Smooth muscle cell (in vitro differentiated cells): ENCODE data around the gene ELOVL6. TPM values are rescaled to one million over a fixed set of nuclear protein-coding genes. Genes with fewer than 3 reads are reported as not detected.
A peak's percentile ranks its signal among the peaks of the same experiment; 100 is the strongest.

Experiments
- DNase-seq: peaks from one replicate; lab custom pipeline; 2025; ENCODE audit not compliant: unreplicated experiment; lab: John Stamatoyannopoulos, UW
- H2AFZ ChIP-seq: fragments of 200-600 bp; sonication (generic); 2 replicates; pipeline ENCODE4 v1.6.0; 2016; ENCODE audit warnings: antibody characterized with exemption, low read depth, mild to moderate bottlenecking
- H3F3A ChIP-seq: fragments of 200-600 bp; sonication (generic); 2 replicates; pipeline ENCODE4 v1.6.0; 2017; ENCODE audit warnings: antibody characterized with exemption, low read depth
- H3K27ac ChIP-seq: fragments of 200-600 bp; sonication (generic); 2 replicates; pipeline ENCODE4 v1.5.1; 2016; ENCODE audit warnings: low read depth, mild to moderate bottlenecking
- H3K27me3 ChIP-seq: fragments of 200-600 bp; sonication (generic); 2 replicates; pipeline ENCODE4 v1.6.1; 2016; ENCODE audit warnings: low read depth, mild to moderate bottlenecking
- H3K36me3 ChIP-seq: fragments of 200-600 bp; sonication (generic); 2 replicates; pipeline ENCODE4 v1.5.1; 2016; ENCODE audit warnings: low read depth
- H3K4me1 ChIP-seq: fragments of 200-600 bp; sonication (generic); 2 replicates; pipeline ENCODE4 v1.5.1; 2016; ENCODE audit warnings: low read depth
- H3K4me2 ChIP-seq: fragments of 200-600 bp; sonication (generic); 2 replicates; pipeline ENCODE4 v1.6.0; 2016; ENCODE audit warnings: mild to moderate bottlenecking
- H3K4me3 ChIP-seq: fragments of 200-600 bp; sonication (generic); 2 replicates; pipeline ENCODE4 v1.5.1; 2016; ENCODE audit warnings: mild to moderate bottlenecking
- H3K79me2 ChIP-seq: fragments of 200-600 bp; sonication (generic); 2 replicates; pipeline ENCODE4 v1.6.0; 2016; ENCODE audit warnings: low read depth, mild to moderate bottlenecking
- H3K9ac ChIP-seq: fragments of 200-600 bp; sonication (generic); 2 replicates; pipeline ENCODE4 v1.6.0; 2016; ENCODE audit warnings: low read depth
- H3K9me3 ChIP-seq: fragments of 200-600 bp; sonication (generic); replicated peaks from 2 replicates; pipeline ENCODE4 v1.5.1; 2016; ENCODE audit warnings: low read depth
- H4K20me1 ChIP-seq: fragments of 200-600 bp; sonication (generic); 2 replicates; pipeline ENCODE4 v1.6.0; 2016; ENCODE audit warnings: low read depth
- WGBS: methylation state at CpG from one replicate; pipeline ENCODE4 v1.1.7; 2016; ENCODE audit warnings: low lambda C conversion rate; 5-methylcytosine and 5-hydroxymethylcytosine counted together
- polyA plus RNA-seq: library from polyadenylated mRNA; unstranded; fragments of >200 nt; fragmentation: Nextera tagmentation; extraction: Ambion mirVana; gene quantifications from 2 replicates; pipeline ENCODE4 v1.2.1, GENCODE V29; 2016
- total RNA-seq: library from RNA; depleted of rRNA; stranded (reverse); fragments of >200 nt; gene quantifications from 2 replicates; pipeline ENCODE4 v1.2.3, GENCODE V29; 2014
- TF ChIP-seq, protein P1 (sequence below): fragments of 200-600 bp; sonication (generic); IDR thresholded peaks from 2 replicates; pipeline ENCODE4 v1.5.1; 2017; ENCODE audit warnings: borderline replicate concordance, mild to moderate bottlenecking, antibody characterized with exemption; ENCODE audit not compliant: insufficient read depth, poor library complexity, severe bottlenecking

Gene ELOVL6
- total and polyA plus RNA-seq, 2 experiments from 2014 or later = 7.8 to 11.6 TPM

DNA sequence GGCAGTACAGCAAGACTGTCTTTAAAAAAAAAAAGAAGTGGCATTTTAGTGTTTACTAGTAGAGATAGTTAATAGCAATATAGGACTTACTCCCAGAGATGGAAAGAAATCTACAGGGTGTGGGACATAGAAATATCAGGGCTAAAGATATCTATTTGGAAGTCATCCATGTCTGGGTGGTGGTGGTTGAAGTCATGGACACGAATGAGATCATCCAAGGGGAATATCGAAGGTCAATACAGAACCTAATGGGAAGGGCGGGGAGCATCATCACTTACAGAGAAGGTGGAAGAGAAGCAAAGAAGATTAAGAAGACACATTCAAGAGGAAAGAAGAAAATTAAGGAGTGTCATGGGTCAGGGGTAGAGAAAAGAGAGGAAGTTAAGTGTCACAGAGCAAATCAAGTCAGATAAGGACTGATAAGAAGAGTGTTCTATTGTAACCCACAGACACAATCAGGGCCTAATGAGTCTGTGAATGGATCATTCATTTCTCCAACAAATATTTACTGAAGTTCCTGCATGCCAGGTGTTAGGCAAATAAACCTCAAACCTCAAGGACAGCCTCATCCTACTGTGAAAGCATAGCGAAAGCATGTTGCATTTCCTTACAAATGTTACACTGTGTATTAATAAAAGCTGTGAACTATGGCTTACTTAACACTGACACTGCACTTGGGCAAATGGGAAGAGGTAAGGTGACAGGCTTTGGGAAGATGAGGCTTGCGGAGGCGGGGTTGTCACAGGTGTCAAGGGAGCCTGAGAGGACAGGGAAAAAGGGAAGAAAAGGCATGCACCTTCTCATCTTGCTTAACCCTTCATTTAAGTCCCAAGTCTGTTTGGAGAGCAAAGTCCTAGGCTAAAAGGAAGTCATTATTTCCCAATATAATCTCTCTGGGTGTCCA lies 65.3 kb downstream of the ELOVL6 start:
- Histone ChIP-seq H3K9ac (no peak overlapping the region), H3K4me3 (no peak overlapping the region), H3K4me2 (no peak overlapping the region), H3K36me3 (no peaks in the 10 kb centered on the region), H4K20me1 (peaks cover 11% of the 10 kb centered on the region), H3K27ac (no peak overlapping the region), H3K4me1 (no peaks in the 10 kb centered on the region), H3K27me3 (no peaks in the 10 kb centered on the region), H3F3A (no peaks in the 10 kb centered on the region), H3K79me2 (no peaks in the 10 kb centered on the region), H2AFZ (no peak overlapping the region), H3K9me3 (no peaks in the 10 kb centered on the region)
- no peak for DNase-seq
- WGBS = 96% methylated on average over 6 of the region's 6 CpGs
- TF ChIP-seq, protein P1, sequence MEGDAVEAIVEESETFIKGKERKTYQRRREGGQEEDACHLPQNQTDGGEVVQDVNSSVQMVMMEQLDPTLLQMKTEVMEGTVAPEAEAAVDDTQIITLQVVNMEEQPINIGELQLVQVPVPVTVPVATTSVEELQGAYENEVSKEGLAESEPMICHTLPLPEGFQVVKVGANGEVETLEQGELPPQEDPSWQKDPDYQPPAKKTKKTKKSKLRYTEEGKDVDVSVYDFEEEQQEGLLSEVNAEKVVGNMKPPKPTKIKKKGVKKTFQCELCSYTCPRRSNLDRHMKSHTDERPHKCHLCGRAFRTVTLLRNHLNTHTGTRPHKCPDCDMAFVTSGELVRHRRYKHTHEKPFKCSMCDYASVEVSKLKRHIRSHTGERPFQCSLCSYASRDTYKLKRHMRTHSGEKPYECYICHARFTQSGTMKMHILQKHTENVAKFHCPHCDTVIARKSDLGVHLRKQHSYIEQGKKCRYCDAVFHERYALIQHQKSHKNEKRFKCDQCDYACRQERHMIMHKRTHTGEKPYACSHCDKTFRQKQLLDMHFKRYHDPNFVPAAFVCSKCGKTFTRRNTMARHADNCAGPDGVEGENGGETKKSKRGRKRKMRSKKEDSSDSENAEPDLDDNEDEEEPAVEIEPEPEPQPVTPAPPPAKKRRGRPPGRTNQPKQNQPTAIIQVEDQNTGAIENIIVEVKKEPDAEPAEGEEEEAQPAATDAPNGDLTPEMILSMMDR = no peak

DNA sequence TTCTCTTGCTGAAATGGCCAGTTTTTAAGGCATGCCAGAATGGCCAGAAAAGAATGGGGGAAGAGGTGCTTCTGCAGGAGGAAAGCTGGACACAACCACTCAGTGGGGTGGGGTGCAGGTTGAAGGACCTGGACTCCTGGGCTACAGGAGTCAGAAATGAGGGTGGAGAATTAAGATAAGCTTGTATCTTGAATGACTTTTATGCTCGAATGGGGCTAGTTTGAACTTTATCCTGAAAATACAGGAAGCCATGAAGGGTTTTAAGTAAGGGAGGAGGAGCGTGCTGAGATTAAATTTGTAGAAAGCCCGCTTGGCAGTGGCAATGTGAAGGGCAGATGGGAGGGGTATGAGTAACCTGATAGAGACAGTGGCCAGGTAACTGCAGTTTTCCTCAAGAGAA lies 66.5 kb downstream of the ELOVL6 start:
- no peak overlapping the region for H3K9ac ChIP-seq
- H3K79me2 ChIP-seq = no peaks in the 10 kb centered on the region
- no peak overlapping the region for H2AFZ ChIP-seq
- H3K27me3 ChIP-seq = no peaks in the 10 kb centered on the region
- no peak overlapping the region for H3K27ac ChIP-seq
- no peak overlapping the region for H3K4me2 ChIP-seq
- H3F3A ChIP-seq = no peaks in the 10 kb centered on the region
- peaks cover 11% of the 10 kb centered on the region for H4K20me1 ChIP-seq
- no peaks in the 10 kb centered on the region for H3K9me3 ChIP-seq
- no peak for DNase-seq
- H3K4me1 ChIP-seq = no peaks in the 10 kb centered on the region
- WGBS = 97% methylated on average over 3 of the region's 3 CpGs
- TF ChIP-seq, protein P1 = no peak
- no peaks in the 10 kb centered on the region for H3K36me3 ChIP-seq
- H3K4me3 ChIP-seq = no peak overlapping the region

DNA sequence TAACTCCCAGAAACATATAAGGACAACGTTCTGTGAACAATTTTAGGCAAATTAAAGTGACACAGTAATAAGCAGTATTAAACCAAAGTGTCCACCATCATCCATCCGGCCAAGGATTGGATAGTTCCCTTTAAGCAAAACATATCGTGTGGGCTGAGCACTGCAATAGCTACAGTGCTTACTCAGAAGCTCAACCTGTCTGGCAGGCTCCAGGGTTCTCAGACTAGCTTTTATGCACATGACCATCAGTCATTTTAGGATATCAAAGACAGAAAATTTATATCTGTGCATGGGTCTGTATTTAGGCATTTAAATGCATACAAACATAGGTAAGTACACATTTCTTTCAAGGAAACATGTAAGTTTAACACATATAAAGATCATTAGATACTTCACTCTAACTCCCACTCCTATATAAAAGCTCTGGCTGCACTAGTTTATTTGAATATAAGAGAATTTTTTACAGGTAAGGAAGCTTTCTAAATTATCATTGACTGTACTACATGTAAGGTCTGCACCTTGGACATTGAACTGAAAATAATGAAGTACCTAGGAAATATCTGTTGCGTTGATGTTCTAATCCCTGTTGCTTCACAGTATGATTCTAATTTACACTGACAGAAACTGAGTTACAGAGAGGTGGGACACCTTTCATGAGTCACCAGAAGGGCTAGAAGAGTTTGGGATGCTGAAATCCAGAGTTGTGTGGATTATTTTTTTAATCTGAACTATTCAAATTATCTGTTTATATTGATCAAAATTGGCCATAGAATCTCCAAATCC lies 67.6 kb downstream of the ELOVL6 start:
- H3K9me3 ChIP-seq = no peaks in the 10 kb centered on the region
- H3K4me1 ChIP-seq = no peaks in the 10 kb centered on the region
- H3F3A ChIP-seq = no peaks in the 10 kb centered on the region
- peak overlapping the region; percentile 67 for H3K27ac ChIP-seq
- no peak overlapping the region for H3K9ac ChIP-seq
- no peaks in the 10 kb centered on the region for H3K79me2 ChIP-seq
- H3K4me2 ChIP-seq = no peak overlapping the region
- H3K4me3 ChIP-seq = no peak overlapping the region
- no peak overlapping the region for H2AFZ ChIP-seq
- H3K27me3 ChIP-seq = no peaks in the 10 kb centered on the region
- TF ChIP-seq, protein P1 = no peak
- H4K20me1 ChIP-seq = peaks cover 11% of the 10 kb centered on the region
- 86% methylated on average over 4 of the region's 4 CpGs for WGBS
- no peaks in the 10 kb centered on the region for H3K36me3 ChIP-seq
- DNase-seq = no peak
